ENCODE data around the gene LGALS14.

GRCh38 chr19:39745643-39746042 lies 41.4 kb downstream of the LGALS14 start:
- TF ChIP-seq POLR2A (IDR thresholded peaks at IDR 0.05; ENCODE audit: low read depth, low read length) (no peak), POLR2AphosphoS5 (IDR thresholded peaks at IDR 0.05; ENCODE audit: low read depth, low read length) (no peak)
